ENCODE data around the gene IL22RA1. TPM values are rescaled to one million over a fixed set of nuclear protein-coding genes. Genes with fewer than 3 reads are reported as not detected.

The IL22RA1 gene
- total and polyA plus RNA-seq, 9 of the 15 experiments (the other 6 are each of a cell fraction or from before 2014, with no cell fraction given), result not detected

DNA sequence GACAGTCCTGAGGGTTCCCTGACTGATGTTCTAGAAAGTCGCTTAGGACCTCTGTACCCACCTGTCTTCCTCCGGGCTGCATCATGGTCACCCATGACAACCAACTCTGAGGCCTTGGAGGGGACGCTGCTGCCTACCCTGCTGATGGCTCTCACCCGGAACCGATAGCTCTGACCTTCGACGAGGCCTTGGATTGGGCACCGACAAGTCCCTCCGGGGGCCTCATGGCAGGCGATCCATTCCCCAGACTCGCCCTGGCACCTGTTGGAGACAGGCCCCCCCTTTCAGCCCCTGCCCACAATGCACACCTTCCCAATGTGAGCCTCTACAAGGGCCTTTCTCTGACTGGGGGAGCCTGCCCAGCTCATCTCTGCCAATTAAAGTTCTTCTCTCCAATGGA lies 52.2 kb downstream of the IL22RA1 start:
- CTCF ChIA-PET (ENCODE audit: low intra/inter-chr PET ratio), result no interaction called here
- no peaks in the 10 kb centered on the region for H3K9me1 ChIP-seq (ENCODE audit: control insufficient read depth, insufficient read depth, low read length)
- ATAC-seq (no peak), DNase-seq (ENCODE audit: extremely low read depth in 1 of 4, low spot score in 3 of 4) (no peak), FAIRE-seq (no peak)
- intact Hi-C loops (cut with micrococcal nuclease) (no loop called here), in situ Hi-C loops (cut with MboI) (no loop called here)
- H3K79me2 ChIP-seq (ENCODE audit: control insufficient read depth, insufficient read depth, low read length), result no peaks in the 10 kb centered on the region
- H3K36me3 ChIP-seq (ENCODE audit: control insufficient read depth, insufficient read depth, low read length), result no peaks in the 10 kb centered on the region
- TF ChIP-seq NCOR1 (IDR thresholded peaks at IDR 0.05), result no peak
- TF ChIP-seq SMAD4 (CRISPR knock-in tag; conservative IDR thresholded peaks at IDR 0.05), result no peak
- no peak for TF ChIP-seq KDM1A (IDR thresholded peaks at IDR 0.05)
- TF ChIP-seq TCF3 (CRISPR knock-in tag; IDR thresholded peaks at IDR 0.05), result no peak
- no peak for TF ChIP-seq SRSF7 (optimal IDR thresholded peaks at IDR 0.05; ENCODE audit: low read depth, low read length)
- no peak for TF ChIP-seq RHOXF2B (CRISPR knock-in tag; conservative IDR thresholded peaks at IDR 0.05)
- TF ChIP-seq E2F8 (IDR thresholded peaks at IDR 0.05; ENCODE audit: low read depth, partially characterized antibody), result no peak
- TF ChIP-seq FOXA1 (IDR thresholded peaks at IDR 0.05; ENCODE audit: borderline replicate concordance), result no peak
- TF ChIP-seq ZNF175 (CRISPR knock-in tag; IDR thresholded peaks at IDR 0.05; ENCODE audit: low read depth), result no peak
- TF ChIP-seq TGIF2 (CRISPR knock-in tag; IDR thresholded peaks at IDR 0.05), result no peak
- TF ChIP-seq EZH2 (IDR thresholded peaks at IDR 0.05; ENCODE audit: borderline replicate concordance, low read depth, low read length), result no peak
- no peak for TF ChIP-seq SRSF9 (IDR thresholded peaks at IDR 0.05; ENCODE audit: borderline replicate concordance, low read depth, low read length)
- no peak for TF ChIP-seq ZC3H4 (CRISPR knock-in tag; IDR thresholded peaks at IDR 0.05; ENCODE audit: borderline replicate concordance)
- TF ChIP-seq TAF15 (IDR thresholded peaks at IDR 0.05; ENCODE audit: low read depth, low read length), result no peak
- TF ChIP-seq ZBTB11 (CRISPR knock-in tag; IDR thresholded peaks at IDR 0.05), result no peak
- no peak overlapping the region for H3K27ac ChIP-seq (ENCODE audit: extremely low read depth, low read depth, low read length)
- peaks cover 51 to 98% of the 10 kb centered on the region in 2 experiments for H3K27me3 ChIP-seq (ENCODE audit: control insufficient read depth in 2 of 2, insufficient read depth in 2 of 2, low read length in 2 of 2)
- H3K4me3 ChIP-seq, result no peak overlapping the region
- peaks cover 12% of the 10 kb centered on the region for H4K20me1 ChIP-seq (replicated peaks; ENCODE audit: control insufficient read depth, insufficient read depth, low read length)
- POLR2A ChIA-PET, result interaction anchor here (0.6 to 1.4 kb wide), 3 partner anchors 10 to 12 kb away, joined by 3 to 7 read pairs (median 4); no protein-coding TSS in a partner anchor
- no TSS peak for BruUV-seq (replicated peaks)
- no peak overlapping the region; a peak in 1 of 4 replicates for H3K9ac ChIP-seq (ENCODE audit: insufficient read depth in 1 of 2, low read depth in 2 of 2, low read length in 2 of 2)
- H3K4me1 ChIP-seq (replicated peaks in 1 of 2; ENCODE audit: control insufficient read depth in 2 of 2, insufficient read depth in 2 of 2, low read length in 2 of 2), result no peaks in the 10 kb centered on the region
- no peaks in the 10 kb centered on the region for H3K9me3 ChIP-seq (replicated peaks; ENCODE audit: control insufficient read depth, insufficient read depth, low read depth, low read length)
- H3K4me2 ChIP-seq (ENCODE audit: insufficient read depth, low read length), result no peak overlapping the region
- 3% methylated on average over 11 of the region's 11 CpGs for WGBS (ENCODE audit: insufficient coverage, low coverage, missing lambda C conversion rate)
- H2AFZ ChIP-seq (ENCODE audit: low read depth, low read length), result no peak overlapping the region

Measured in K562 (cell line).